ENCODE results near the gene LRRC8A. TPM values are rescaled to one million over a fixed set of nuclear protein-coding genes. Genes with fewer than 3 reads are reported as not detected.

Gene LRRC8A
- total and polyA plus RNA-seq, 2 of the 13 experiments (the other 11 are each of a cell fraction or from before 2014, with no cell fraction given): 16.1 to 40.6 TPM

DNA sequence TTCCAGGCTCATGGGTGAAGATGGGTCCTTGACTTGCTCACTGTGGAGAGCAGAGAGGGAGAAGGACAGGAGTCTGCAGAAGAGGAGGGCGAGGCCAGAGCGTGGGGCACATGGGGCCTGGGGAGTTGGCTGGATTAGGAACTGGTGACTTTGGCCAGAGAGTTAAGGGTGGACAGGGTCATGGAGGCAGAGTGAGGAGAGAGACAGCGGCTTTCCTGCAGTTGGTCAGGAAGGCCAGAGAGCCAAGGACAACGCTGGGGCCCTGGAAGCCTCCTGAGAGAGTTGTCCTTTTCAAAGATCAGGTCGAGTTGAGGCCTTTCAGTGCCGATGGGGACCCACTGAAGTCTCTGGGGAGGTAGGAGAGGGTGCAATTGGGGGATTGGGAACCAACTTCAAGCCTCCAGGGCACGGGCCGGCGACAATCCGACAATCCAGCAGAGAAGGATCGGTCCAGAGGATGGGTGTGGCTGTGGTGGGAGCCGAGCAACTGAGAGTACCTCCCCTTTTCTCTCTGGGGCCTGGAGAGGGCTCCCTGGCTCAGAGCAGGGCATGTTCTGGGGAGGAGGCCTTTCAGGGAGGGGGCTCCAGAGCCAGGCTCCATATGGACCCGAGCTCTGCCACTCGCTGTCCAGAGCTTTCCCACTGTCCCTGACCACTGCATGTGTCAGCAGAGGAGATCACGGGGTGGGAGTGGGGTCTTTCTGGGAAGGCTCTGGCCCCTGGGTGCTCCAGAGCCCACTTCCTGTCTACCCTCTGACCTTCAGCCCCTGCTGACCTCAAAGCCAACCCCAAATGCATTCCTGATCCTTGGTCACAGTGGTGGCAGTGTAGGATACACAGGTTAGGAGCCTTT, 31.3 kb downstream of the LRRC8A start (continued):
- peak; percentile 38; the same call in 1 of the 2 replicates for TF ChIP-seq TARDBP (CRISPR knock-in tag; IDR thresholded peaks at IDR 0.05)
- peak; percentile 12; the same call in 1 of the 2 replicates for TF ChIP-seq SAP130 (CRISPR knock-in tag; IDR thresholded peaks at IDR 0.05; ENCODE audit: low read depth)
- TF ChIP-seq, protein P1, sequence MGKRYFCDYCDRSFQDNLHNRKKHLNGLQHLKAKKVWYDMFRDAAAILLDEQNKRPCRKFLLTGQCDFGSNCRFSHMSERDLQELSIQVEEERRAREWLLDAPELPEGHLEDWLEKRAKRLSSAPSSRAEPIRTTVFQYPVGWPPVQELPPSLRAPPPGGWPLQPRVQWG (CRISPR knock-in tag; IDR thresholded peaks at IDR 0.05; ENCODE audit: borderline replicate concordance, low read depth): no peak
- TF ChIP-seq GTF2F1 (IDR thresholded peaks at IDR 0.05; ENCODE audit: low read length): no peak
- TF ChIP-seq SKIL (CRISPR knock-in tag; IDR thresholded peaks at IDR 0.05; ENCODE audit: borderline replicate concordance): peak; percentile 31; the same call in 1 of the 2 replicates
- TF ChIP-seq HMG20A (CRISPR knock-in tag; IDR thresholded peaks at IDR 0.05; ENCODE audit: borderline replicate concordance): no peak
- TF ChIP-seq ZSCAN31 (CRISPR knock-in tag; IDR thresholded peaks at IDR 0.05; ENCODE audit: low read depth): 0 out of 2 replicates have a peak, but pooled peaks have one; percentile 46
- 0 out of 2 replicates have a peak, but pooled peaks have one; percentile 17 for TF ChIP-seq ZFY (CRISPR knock-in tag; IDR thresholded peaks at IDR 0.05)
- peak; percentile 58 for TF ChIP-seq ZNF18 (CRISPR knock-in tag; IDR thresholded peaks at IDR 0.05; ENCODE audit: insufficient replicate concordance)
- no peak; the same call in 1 of the 2 replicates for TF ChIP-seq ETV6 (CRISPR knock-in tag; conservative IDR thresholded peaks at IDR 0.05)
- 0 out of 2 replicates have a peak, but pooled peaks have one; percentile 27 for TF ChIP-seq IKZF5 (CRISPR knock-in tag; IDR thresholded peaks at IDR 0.05)
- TF ChIP-seq YY1 (IDR thresholded peaks at IDR 0.05; ENCODE audit: insufficient read depth, insufficient replicate concordance, low read depth, low read length): no peak
- no peak for TF ChIP-seq AFF4 (CRISPR knock-in tag; IDR thresholded peaks at IDR 0.05)
- TF ChIP-seq ZNF790 (CRISPR knock-in tag; IDR thresholded peaks at IDR 0.05; ENCODE audit: borderline replicate concordance): no peak
- TF ChIP-seq TBP (CRISPR knock-in tag; IDR thresholded peaks at IDR 0.05): no peak
- 0 out of 2 replicates have a peak, but pooled peaks have one; percentile 7 for TF ChIP-seq SOX5 (CRISPR knock-in tag; IDR thresholded peaks at IDR 0.05; ENCODE audit: borderline replicate concordance)
- TF ChIP-seq GATAD2A (CRISPR knock-in tag; IDR thresholded peaks at IDR 0.05): 0 out of 2 replicates have a peak, but pooled peaks have one; percentile 45
- TF ChIP-seq ETV5 (CRISPR knock-in tag; IDR thresholded peaks at IDR 0.05; ENCODE audit: borderline replicate concordance): peak; percentile 69
- TF ChIP-seq POLR2G (IDR thresholded peaks at IDR 0.05; ENCODE audit: low read depth, low read length): 0 out of 2 replicates have a peak, but pooled peaks have one; percentile 20
